Testis (tissue), 2 donors: Measurements from ENCODE around the gene C10orf120.

ENCODE experiments used
- CTCF ChIP-seq, 3 experiments: fragments of 450-650 bp in 2 of 3; fragments of 200-600 bp in 1 of 3; sonication (generic) in 1 of 3; IDR thresholded peaks; one replicate each; pipeline ENCODE4 v1.5.1; 2016 to 2019; ENCODE audit warnings: antibody characterized with exemption in 3 of 3, mild to moderate bottlenecking in 2 of 3, moderate library complexity in 1 of 3
- POLR2A ChIP-seq: fragments of 450-650 bp; IDR thresholded peaks from one replicate; pipeline ENCODE4 v1.6.1; 2017; ENCODE audit warnings: antibody characterized with exemption, mild to moderate bottlenecking, moderate library complexity

- TF ChIP-seq CTCF (IDR thresholded peaks at IDR 0.05) (no peak), POLR2A (no peak)
Measured at GRCh38 chr10:122656741-122657140, 42.9 kb downstream of the C10orf120 start.
